ENCODE data around the gene SCFD2.
A peak's percentile ranks its signal among the peaks of the same experiment; 100 is the strongest.
"Not testable (repeated sequence)": the region's sequence is repeated elsewhere in the genome, so short reads cannot be mapped to it uniquely, and the experiment has no call there.

SCFD2 gene

DNA sequence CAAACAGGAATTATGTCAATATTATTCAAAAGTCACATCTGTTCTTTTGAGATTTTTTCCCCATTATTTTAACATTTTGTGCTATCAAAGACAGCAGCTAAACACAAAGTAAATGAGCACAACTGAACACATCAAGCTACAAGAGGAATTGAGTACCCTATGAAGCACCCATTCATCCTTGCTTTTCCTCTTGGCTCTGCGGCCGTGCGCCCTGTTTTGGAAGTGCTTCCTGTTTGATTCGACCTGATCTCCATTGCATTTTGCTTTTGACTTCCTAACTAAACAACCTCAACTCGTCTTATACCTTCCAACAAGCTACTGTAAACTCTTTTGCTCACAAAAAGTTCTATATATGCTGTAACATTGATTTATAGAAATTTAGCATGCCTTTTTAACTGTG is 85.0 kb downstream of the SCFD2 start:
- ChIA-PET CTCF (no interaction called here), POLR2A (no interaction called here)

DNA sequence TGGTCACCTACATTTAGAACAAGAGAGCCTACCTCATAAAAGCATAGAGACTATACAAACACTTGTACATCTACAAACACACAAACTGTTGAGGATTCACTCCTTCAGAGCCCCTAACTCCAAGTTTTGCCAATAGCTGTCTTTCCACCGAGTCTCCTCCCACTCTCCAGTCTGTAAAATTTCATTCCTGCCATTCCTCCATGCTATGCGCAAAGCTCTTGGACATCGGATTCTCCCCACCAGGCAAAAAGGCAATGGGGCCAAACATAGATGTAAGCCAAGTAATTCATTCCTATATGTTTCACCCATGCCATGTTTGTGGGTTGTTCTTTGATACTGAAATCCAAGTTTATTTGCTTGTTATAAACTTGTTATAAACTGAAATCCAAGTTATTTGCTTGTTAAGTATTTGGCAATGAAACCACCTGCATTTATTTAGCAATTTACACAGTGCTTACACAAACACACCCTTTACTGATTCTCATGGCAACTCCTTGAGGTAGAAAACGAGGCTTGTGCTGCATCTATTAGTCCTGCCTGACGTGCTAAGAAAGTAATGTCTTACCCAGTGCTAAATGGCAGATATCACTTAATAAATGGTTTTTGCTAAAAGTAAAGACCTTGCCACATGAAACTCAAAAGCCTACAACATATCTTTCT is 91.1 kb downstream of the SCFD2 start:
- TF ChIP-seq CTBP1 (IDR thresholded peaks at IDR 0.05; ENCODE audit: borderline replicate concordance) (no peak), TARDBP (IDR thresholded peaks at IDR 0.05) (no peak), SP1 (IDR thresholded peaks at IDR 0.05) (no peak)
- POLR2A ChIA-PET: no interaction called here
- DNase-seq (ENCODE audit: extremely low spot score): no peak
- CTCF ChIA-PET: no interaction called here

More for the DNA sequence above, 85.0 kb downstream of the SCFD2 start:
- TF ChIP-seq FOXA1 (IDR thresholded peaks at IDR 0.05): no peak
- TF ChIP-seq BHLHE40 (IDR thresholded peaks at IDR 0.05; ENCODE audit: borderline replicate concordance): no peak
- TF ChIP-seq NFRKB (IDR thresholded peaks at IDR 0.05): no peak
- TF ChIP-seq HDGF (IDR thresholded peaks at IDR 0.05; ENCODE audit: borderline replicate concordance): no peak
- no peak for DNase-seq (ENCODE audit: extremely low spot score)

- POLR2A ChIA-PET: no interaction called here
- DNase-seq (ENCODE audit: extremely low spot score): no peak
- CTCF ChIA-PET: no interaction called here
- TF ChIP-seq, protein P1, sequence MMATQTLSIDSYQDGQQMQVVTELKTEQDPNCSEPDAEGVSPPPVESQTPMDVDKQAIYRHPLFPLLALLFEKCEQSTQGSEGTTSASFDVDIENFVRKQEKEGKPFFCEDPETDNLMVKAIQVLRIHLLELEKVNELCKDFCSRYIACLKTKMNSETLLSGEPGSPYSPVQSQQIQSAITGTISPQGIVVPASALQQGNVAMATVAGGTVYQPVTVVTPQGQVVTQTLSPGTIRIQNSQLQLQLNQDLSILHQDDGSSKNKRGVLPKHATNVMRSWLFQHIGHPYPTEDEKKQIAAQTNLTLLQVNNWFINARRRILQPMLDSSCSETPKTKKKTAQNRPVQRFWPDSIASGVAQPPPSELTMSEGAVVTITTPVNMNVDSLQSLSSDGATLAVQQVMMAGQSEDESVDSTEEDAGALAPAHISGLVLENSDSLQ (IDR thresholded peaks at IDR 0.05): peak; percentile 29; the same call in 1 of the 2 replicates
- TF ChIP-seq LEF1 (IDR thresholded peaks at IDR 0.05; ENCODE audit: borderline replicate concordance): no peak
Observed at GRCh38 chr4:53273726-53274125, 92.1 kb downstream of the SCFD2 start.

DNA sequence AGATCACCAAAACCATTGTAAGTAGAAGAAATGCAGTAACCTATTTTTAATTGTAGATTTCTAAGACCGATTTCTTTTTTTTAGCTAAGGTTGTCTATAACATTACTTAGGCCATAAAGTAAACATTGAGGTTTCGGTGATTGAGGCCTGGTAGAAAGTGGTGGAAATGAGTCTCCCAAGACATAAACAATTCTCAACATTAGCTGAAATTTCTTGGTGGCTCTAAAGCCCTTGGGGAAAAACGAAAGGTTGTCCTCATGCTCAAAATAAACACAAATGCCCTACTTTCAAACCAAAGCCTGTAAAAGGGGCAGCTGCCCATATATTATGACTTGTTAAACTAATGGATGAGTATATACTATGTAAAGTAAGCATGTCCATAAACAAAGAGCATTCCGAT is 98.8 kb downstream of the SCFD2 start:
- ChIA-PET CTCF (no interaction called here), POLR2A (no interaction called here)
- TF ChIP-seq CTBP1 (IDR thresholded peaks at IDR 0.05; ENCODE audit: borderline replicate concordance) (no peak), FOXK2 (IDR thresholded peaks at IDR 0.05) (no peak), ELF4 (IDR thresholded peaks at IDR 0.05) (no peak), FOXM1 (IDR thresholded peaks at IDR 0.05; ENCODE audit: borderline replicate concordance) (no peak), LEF1 (IDR thresholded peaks at IDR 0.05; ENCODE audit: borderline replicate concordance) (no peak), TARDBP (IDR thresholded peaks at IDR 0.05) (no peak), BHLHE40 (IDR thresholded peaks at IDR 0.05; ENCODE audit: borderline replicate concordance) (no peak), NFRKB (IDR thresholded peaks at IDR 0.05) (no peak)
- DNase-seq (ENCODE audit: extremely low spot score): no peak

DNA sequence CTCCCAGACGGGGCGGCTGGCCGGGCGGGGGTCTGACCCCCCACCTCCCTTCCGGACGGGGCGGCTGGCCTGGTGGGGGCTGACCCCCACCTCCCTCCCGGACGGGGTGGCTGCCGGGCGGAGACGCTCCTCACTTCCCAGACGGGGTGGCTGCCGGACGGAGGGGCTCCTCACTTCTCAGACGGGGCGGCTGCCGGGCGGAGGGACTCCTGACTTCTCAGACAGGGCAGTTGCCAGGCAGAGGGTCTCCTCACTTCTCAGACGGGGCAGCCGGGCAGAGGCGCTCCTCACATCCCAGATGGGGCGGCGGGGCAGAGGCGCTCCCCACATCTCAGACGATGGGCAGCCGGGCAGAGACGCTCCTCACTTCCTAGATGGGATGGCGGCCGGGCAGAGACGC is 109.9 kb downstream of the SCFD2 start:
- POLR2A ChIA-PET; DNase-seq (ENCODE audit: extremely low spot score); CTCF ChIA-PET: not testable (repeated sequence)

DNA sequence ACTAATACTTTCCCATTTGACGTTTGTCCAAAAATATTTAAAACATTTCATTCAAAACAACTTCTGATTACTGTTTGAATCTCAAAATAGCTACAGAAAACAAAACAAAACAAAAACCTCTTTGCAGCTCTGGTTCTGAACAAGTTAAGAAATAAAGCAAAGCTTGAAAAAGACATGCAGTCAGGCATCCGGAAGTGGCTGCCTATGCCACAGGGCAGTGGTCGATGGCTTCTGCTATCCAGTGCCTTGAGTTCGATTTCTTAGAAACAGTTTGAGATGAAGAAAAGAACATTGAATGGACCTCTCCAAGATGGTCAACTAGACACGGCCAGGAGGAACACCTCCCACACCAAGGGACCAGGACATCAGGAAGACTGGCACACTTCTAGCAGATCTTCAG is 125.3 kb downstream of the SCFD2 start:
- TF ChIP-seq SUZ12 (IDR thresholded peaks at IDR 0.05): no peak
- no peak for TF ChIP-seq SP1 (IDR thresholded peaks at IDR 0.05)
- no peak for TF ChIP-seq ZNF384 (IDR thresholded peaks at IDR 0.05)
- TF ChIP-seq FOXK2 (IDR thresholded peaks at IDR 0.05): no peak
- no peak for TF ChIP-seq TARDBP (IDR thresholded peaks at IDR 0.05)
- TF ChIP-seq NFRKB (IDR thresholded peaks at IDR 0.05): no peak
- TF ChIP-seq LEF1 (IDR thresholded peaks at IDR 0.05; ENCODE audit: borderline replicate concordance): no peak
- TF ChIP-seq, protein P1 (IDR thresholded peaks at IDR 0.05): no peak
- no peak for TF ChIP-seq ELF4 (IDR thresholded peaks at IDR 0.05)
- TF ChIP-seq ARNT (IDR thresholded peaks at IDR 0.05): no peak
- TF ChIP-seq FOXA1 (IDR thresholded peaks at IDR 0.05): no peak
- no peak for TF ChIP-seq FOXM1 (IDR thresholded peaks at IDR 0.05; ENCODE audit: borderline replicate concordance)
- CTCF ChIA-PET: no interaction called here
- no peak for DNase-seq (ENCODE audit: extremely low spot score)
- POLR2A ChIA-PET: no interaction called here

GRCh38 chr4:53238352-53238751 is 127.5 kb downstream of the SCFD2 start:
- POLR2A ChIA-PET; CTCF ChIA-PET; DNase-seq (ENCODE audit: extremely low spot score): not testable (repeated sequence)

DNA sequence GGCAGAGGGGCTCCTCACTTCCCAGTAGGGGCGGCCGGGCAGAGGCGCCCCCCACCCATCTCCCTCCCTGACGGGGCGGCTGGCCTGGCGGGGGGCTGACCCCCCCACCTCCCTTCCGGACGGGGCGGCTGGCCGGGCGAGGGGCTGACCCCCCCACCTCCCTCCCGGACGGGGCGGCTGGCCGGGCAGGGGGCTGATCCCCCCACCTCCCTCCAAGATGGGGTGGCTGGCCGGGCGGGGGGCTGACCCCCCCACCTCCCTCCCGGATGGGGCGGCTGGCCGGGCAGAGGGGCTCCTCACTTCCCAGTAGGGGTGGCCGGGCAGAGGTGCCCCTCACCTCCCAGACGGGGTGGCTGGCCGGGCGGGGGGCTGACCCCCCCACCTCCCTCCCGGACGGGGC is 128.1 kb downstream of the SCFD2 start:
- CTCF ChIA-PET; DNase-seq (ENCODE audit: extremely low spot score); POLR2A ChIA-PET: not testable (repeated sequence)

DNA sequence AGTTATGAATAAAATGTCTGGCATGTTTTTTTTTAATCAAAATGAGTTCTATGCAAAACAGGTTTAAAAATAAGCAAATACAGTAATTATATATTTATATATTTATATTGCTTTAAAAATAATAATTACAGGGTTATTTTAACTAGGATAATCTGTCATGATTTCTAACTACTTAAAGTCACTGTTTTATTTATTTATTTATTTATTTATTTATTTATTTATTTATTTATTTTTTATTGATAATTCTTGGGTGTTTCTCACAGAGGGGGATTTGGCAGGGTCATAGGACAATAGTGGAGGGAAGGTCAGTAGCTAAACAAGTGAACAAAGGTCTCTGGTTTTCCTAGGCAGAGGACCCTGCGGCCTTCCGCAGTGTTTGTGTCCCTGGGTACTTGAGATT is 129.2 kb downstream of the SCFD2 start:
- CTCF ChIA-PET: not testable (repeated sequence)

DNA sequence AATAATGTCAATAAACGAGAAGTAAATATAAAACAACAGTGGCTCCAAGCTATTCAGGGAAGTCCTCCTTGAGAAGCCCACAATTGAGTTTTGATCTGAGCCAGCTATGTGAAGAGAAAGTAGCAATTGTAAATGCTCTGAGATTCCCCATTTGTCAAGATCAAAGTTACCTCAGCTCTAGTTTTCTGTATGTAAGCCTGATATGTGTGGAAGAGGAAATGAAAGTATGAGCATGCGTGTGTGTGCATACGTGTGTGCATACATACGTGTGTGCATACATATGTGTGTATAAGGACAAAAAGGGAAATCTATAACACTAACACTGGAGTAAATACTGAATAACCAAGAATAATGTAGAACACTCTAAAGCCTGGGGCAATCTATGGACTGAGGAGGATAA is 130.3 kb downstream of the SCFD2 start:
- ChIA-PET CTCF (no interaction called here), POLR2A (no interaction called here)
- DNase-seq (ENCODE audit: extremely low spot score): no peak
- TF ChIP-seq CTBP1 (IDR thresholded peaks at IDR 0.05; ENCODE audit: borderline replicate concordance) (no peak), NFRKB (IDR thresholded peaks at IDR 0.05) (no peak), LEF1 (IDR thresholded peaks at IDR 0.05; ENCODE audit: borderline replicate concordance) (no peak), ARNT (IDR thresholded peaks at IDR 0.05) (no peak), HDGF (IDR thresholded peaks at IDR 0.05; ENCODE audit: borderline replicate concordance) (no peak), ZNF384 (IDR thresholded peaks at IDR 0.05) (no peak)
- TF ChIP-seq, protein P1 (IDR thresholded peaks at IDR 0.05): no peak

More for the DNA sequence above, 129.2 kb downstream of the SCFD2 start:
- POLR2A ChIA-PET; DNase-seq (ENCODE audit: extremely low spot score): not testable (repeated sequence)
